GM19238 (cell line): Measurements from ENCODE around the gene ETS1.

ENCODE experiments used
- DNase-seq: peaks from one replicate; pipeline ENCODE4 v3.0.0; 2011; ENCODE audit warnings: low spot score; ENCODE audit not compliant: insufficient read length

Gene ETS1

DNA sequence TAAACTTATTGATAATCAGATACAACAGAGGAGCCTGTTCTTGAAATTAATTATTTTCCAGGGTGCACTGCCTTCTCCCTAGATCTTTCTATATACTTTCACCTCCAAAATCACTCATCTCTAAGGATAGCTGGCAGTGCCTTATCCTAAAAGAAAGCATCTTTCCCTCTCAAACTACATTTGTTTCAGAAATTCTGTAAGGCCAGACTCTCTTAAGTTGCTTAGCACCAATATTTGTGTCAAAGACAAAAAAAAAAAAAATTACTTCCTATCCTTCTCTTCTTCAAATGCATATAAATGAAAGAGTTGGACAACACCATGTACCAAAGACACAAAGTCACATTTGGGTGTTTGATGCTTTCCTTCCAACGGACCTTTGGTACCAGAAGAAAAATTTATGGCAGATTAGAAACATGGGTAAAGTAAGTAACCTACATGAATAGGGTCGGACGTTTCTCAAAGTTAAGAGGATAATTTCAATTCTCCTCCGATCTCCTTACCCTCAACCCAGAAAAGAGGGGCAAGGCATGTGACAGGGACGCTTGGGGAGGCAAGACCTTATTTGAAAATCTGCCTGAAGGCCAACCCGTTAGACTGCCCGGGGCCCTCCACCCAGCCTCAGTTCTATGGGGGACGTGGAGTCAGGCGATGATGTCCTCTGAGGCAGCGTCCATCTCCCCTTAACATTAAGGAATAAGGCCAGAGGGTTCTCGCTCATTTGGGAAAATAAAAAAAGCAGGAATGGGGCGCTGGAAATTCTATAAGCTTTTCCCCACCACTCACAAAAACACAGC, 66.3 kb downstream of the ETS1 start:
- DNase-seq, result no peak

GRCh38 chr11:128520206-128520887, 67.0 kb downstream of the ETS1 start:
- no peak for DNase-seq

GRCh38 chr11:128519338-128519737, 68.0 kb downstream of the ETS1 start:
- DNase-seq, result no peak

DNA sequence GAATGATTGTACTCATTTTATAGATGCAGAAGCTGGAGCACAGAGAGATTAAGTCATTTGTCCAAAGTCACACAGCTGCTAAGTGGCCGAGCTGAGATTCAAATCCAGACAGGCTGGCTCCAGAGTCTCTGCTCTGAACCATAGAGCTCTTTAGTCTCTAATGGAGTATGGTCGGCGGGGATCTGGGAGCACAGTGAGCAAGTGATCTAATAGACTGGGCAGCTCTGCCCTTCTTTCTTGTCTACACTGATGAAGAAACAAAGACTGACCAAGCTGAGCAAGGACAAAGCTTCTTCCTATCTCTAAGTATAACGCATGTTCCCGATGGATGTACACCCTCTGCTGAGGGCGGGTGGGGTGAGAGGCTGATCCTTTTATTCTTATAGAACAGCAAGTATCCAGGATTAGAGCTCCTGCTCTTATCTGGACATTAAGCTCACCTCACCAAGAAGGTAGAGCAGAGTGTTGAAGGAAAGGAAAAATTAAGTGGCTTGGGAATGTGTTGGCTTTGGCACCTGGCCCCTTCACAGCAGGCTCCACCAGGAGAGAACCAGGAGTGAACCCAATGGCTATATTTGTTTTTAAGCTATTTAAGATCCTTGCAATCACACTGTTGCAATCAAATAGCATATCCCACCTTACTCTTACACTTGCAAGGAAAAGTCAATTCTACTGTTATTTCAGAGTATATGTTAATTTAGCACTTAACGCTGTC, 68.7 kb downstream of the ETS1 start:
- no peak for DNase-seq

- DNase-seq, result no peak
These were observed 69.7 kb downstream of the ETS1 start for GRCh38 chr11:128517451-128518230.

DNA sequence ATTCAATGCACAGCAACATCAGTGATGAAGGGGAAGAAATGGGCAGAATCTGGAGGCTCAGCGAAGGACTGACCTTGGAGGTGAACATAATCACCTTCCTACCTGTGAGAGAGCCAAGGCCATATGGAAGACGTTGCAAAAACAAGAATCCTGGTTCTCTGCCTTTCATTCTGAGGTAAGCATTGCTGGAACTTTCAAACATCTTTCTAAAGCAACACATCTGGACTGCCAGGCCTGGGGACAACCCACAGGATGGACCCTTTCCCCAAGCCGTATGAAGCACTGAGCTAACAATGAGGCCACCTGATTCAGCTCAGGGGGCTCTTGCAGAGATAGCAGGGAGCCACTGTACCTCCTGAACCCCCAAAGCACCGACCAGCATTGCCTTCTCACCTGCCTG, 70.5 kb downstream of the ETS1 start:
- no peak for DNase-seq

DNA sequence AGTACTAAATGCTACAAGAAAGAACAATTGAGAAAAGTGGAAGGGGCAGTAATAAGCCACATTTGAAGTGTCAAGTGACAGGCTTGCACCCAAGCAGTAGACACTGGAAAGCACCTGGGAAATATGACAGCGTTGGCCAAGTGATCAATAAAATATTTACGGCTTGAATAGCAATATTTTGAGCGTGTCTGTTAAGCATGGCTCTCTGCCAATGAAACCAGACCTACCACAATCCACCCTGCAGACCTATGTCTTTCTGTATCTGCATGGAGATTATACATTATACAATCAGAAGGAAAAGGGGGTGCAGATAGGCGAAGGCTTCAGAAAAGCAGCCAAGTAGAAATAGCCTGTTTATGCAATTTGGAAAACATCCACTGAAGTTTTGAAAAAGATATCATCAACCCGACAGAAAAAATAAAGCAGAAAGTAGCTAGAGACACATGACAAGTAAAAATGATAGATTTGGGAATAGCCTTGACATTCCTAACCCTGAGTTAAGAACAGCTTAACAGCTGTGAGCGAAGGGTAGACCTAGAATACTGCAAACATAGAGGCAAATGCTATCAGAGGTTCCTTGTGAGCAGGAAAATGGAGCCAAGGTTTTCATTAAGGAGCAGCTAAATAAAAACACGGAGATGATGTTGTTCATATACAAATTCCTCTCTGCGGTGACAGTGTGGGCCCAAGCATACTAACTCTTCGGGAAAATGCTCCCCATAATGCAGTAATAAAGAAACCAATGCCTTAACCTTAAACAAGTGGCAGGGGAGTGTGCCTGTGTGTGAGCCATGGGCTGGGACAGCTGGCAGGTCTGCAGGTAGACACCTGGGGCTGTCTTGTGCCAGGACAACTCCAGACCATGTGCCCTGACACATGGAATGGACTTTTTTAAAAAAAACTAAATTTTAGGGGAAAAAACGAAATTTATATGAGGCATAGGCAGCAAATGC, 71.3 kb downstream of the ETS1 start:
- DNase-seq, result no peak

GRCh38 chr11:128515086-128515485, 72.3 kb downstream of the ETS1 start:
- DNase-seq, result no peak

DNA sequence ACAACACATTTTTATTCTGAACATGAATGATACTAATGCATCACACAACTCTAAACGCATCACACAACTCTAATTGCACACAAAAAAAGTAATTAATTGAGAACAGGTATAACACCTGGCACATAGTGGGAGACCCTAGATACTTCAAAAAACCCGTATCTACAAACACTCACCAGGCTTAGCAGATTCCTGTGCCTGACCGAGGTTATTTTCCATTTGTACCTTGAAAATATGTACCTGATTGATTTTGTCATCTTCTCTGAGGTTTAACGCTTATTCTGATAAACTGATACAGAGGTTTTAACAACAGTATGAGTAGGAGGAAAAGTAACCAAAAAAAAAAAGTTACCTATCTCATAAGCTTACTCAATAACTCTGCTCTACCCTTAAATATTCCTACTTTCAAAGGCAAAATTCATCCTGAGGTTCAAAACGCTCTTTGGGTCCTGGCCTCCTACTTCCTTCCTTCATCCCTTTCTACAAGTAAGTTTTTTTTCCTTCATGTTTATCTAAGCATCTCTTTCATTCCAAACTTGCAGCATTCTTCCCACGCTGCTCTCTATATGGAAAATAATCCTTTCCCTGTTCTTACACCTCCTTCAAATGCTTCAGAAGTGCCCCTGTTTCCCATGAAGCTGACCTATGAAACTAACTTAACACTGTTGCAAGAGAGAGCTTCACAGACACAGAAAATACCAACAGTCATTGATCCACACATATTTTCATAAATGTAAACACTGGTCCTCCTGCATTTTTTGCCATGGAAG, 73.3 kb downstream of the ETS1 start:
- no peak for DNase-seq

DNA sequence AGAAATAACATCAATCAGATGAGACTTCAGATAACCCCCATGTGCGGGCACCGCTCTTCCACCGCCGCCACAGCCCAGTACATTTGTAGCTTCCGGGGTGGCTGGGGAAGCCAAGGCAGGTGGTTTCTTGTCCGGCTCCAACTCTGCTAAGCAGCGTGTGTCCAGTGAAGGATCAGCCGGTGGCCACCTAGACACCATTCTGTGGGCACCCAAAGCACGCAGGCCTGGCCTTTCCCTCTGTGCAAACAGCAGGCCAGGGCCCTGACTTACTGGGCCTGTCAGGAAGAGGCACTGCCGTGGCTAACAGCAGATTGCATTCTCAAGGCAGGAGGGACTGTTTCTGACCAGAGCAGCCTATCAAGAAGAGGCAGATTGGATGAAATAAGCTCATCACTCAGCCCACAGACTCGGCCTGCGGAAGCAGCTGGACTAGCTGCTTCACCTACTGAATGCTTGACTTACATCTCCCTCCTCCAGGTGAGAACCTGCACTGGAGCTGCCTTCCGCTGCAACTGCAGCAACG, 74.8 kb downstream of the ETS1 start:
- no peak for DNase-seq

GRCh38 chr11:128511712-128512111, 75.6 kb downstream of the ETS1 start:
- DNase-seq, result no peak

- DNase-seq, result no peak
These were observed 77.6 kb downstream of the ETS1 start for GRCh38 chr11:128509621-128510389.

DNA sequence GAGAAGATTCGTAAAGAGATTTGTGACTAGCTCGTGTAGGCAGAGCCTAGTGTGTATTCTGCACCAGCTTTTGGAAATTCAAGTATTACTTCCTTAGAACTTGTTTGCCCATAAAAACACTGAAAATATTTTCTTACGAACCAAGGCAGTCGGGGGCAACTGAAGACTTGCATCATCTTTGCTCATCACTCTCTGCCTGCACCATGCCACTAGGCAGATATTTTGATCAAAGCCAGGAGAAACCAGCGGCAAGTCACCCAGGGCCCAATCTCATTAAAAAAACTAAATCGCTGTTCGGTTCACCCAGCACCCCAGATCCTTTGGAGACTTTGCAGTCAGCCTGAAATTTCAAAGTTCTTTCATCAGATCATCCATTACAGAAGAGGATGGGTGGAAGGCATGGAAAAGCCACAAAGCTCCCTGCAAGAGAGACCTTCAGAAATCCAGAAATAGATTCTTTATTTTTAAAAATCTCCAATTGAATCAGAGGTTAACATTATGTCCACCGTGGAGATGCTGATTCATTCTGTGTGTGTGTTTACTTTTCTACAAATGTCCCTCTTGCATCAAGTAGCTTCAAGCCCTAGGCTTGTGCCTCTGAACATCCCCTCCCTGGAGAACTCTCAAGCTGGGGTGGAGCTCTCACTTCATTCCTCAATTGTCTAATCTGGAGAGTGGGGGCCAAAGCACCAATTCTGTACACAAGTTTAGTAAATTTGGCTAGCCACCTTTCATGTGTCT, 78.4 kb downstream of the ETS1 start:
- no peak for DNase-seq

GRCh38 chr11:128507936-128508335, 79.4 kb downstream of the ETS1 start:
- no peak for DNase-seq

- DNase-seq, result no peak
These were observed 80.3 kb downstream of the ETS1 start for GRCh38 chr11:128506999-128507611.

DNA sequence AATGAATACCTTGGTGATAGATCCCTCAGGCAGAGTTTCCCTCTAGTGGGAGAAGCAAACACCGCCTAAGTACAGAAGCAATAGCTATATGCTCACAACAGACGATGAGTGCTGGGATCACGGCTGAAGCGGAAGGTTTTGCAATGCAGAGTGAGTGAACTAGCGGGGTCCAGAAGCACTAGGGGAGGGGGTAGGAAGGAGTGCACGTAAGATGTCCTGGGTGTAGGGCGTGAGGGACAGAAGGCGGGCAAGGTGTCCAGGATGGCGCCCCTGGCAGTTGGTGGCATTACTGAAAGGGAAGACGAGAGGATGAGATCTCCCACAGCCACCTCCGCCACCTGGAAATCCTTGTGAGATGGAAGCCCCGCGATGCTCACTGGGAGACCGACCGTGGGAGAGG, 81.0 kb downstream of the ETS1 start:
- DNase-seq, result no peak

DNA sequence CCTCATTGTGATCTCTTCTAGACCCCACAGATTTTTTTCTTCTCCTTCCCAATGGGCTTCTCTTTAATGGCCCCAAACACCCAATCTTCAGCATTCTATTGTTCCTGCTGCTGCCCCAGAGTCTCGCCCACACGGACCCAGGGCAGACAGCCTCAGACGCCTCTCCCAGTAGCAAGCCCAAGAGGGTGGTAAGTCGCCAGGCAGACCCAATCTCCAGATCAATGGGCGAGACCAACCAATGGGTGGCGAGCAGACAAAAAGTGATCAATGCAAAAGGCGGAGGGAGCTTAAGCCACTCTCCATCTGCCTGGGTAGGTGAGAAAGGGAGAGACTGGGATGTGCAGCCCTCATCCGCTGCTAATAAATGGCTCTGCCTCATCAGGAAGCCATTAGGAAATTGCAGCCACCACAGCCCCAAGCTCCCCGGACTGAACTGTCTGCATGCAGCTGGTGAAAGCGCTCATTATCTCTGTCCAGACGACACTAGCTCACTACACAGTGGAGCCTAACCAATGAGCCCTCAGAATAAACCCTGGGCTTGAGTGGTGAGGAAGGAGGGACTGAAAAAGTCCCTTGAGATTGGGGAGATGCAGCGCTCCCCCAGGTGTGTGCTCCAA, 81.8 kb downstream of the ETS1 start:
- DNase-seq, result no peak
